HEK293 (cell line): ENCODE measurements around the gene UROC1.

ENCODE experiments used
- ATF2 ChIP-seq: fragments of 450-650 bp; formaldehyde crosslinking; IDR thresholded peaks from 2 replicates; pipeline ENCODE4 v1.5.1; 2016; ENCODE audit warnings: missing biosample characterization, missing genetic modification characterization, low read depth
- CTCF ChIP-seq: fragments of 450-650 bp; formaldehyde crosslinking; IDR thresholded peaks from 2 replicates; pipeline ENCODE4 v1.5.1; 2016; ENCODE audit warnings: missing biosample characterization, missing genetic modification characterization
- MEIS1 ChIP-seq: sonication (generic); formaldehyde crosslinking; IDR thresholded peaks from 2 replicates; pipeline ENCODE4 v1.8.1; 2022; ENCODE audit warnings: missing genetic modification reagents, mild to moderate bottlenecking, borderline replicate concordance
- ZIC2 ChIP-seq: fragments of 450-650 bp; formaldehyde crosslinking; IDR thresholded peaks from 2 replicates; pipeline ENCODE4 v1.5.1; 2016; ENCODE audit warnings: missing biosample characterization, missing genetic modification characterization
- ZNF10 ChIP-seq: fragments of 450-650 bp; formaldehyde crosslinking; IDR thresholded peaks from 2 replicates; pipeline ENCODE4 v1.5.1; 2017; ENCODE audit warnings: missing biosample characterization, missing genetic modification characterization
- ZNF449 ChIP-seq: fragments of 450-650 bp; formaldehyde crosslinking; IDR thresholded peaks from 2 replicates; pipeline ENCODE4 v1.5.1; 2017; ENCODE audit warnings: missing biosample characterization, mild to moderate bottlenecking, missing genetic modification characterization, moderate library complexity
- ZNF518A ChIP-seq: fragments of 450-650 bp; formaldehyde crosslinking; conservative IDR thresholded peaks from 2 replicates; pipeline ENCODE4 v1.5.1; 2016; ENCODE audit warnings: low read depth, missing biosample characterization, missing genetic modification characterization
- ZNF747 ChIP-seq: fragments of 450-650 bp; formaldehyde crosslinking; IDR thresholded peaks from 2 replicates; pipeline ENCODE4 v1.5.1; 2016; ENCODE audit warnings: missing biosample characterization, missing genetic modification characterization
- ZNF76 ChIP-seq: fragments of 450-650 bp; formaldehyde crosslinking; IDR thresholded peaks from 2 replicates; pipeline ENCODE4; 2016; ENCODE audit warnings: low read depth, missing biosample characterization, missing genetic modification characterization, borderline replicate concordance
- ZNF777 ChIP-seq: fragments of 450-650 bp; formaldehyde crosslinking; IDR thresholded peaks from 2 replicates; pipeline ENCODE4 v1.5.1; 2017; ENCODE audit warnings: missing biosample characterization, missing genetic modification characterization, borderline replicate concordance

GRCh38 chr3:126478581-126479310 lies 38.8 kb downstream of the UROC1 start:
- no peak for TF ChIP-seq CTCF (tag by site-specific recombination)
- no peak for TF ChIP-seq ATF2
- no peak for TF ChIP-seq ZNF518A (tag by site-specific recombination)
- TF ChIP-seq ZNF747, result no peak
- no peak for TF ChIP-seq ZNF10 (tag by site-specific recombination)
- TF ChIP-seq ZNF76, result no peak
- TF ChIP-seq ZNF777 (tag by site-specific recombination), result no peak
- no peak for TF ChIP-seq ZIC2 (tag by site-specific recombination)
- TF ChIP-seq ZNF449 (tag by site-specific recombination), result no peak
- no peak for TF ChIP-seq MEIS1 (CRISPR knock-in tag)
